Hippocampal formation (tissue), 2 donors: ENCODE data around the gene SUSD5.
"Not testable (repeated sequence)": the region's sequence is repeated elsewhere in the genome, so short reads cannot be mapped to it uniquely, and the experiment has no call there.

Experiments used
- DNase-seq, 2 donors: peaks; one replicate each; lab custom pipeline; 2025; lab: John Stamatoyannopoulos, UW

The SUSD5 gene

GRCh38 chr3:33152363-33153360 is 65.9 kb downstream of the SUSD5 start:
- no peak for DNase-seq

- DNase-seq, result no peak
Measured at GRCh38 chr3:33149342-33149741, 69.3 kb downstream of the SUSD5 start.

GRCh38 chr3:33146791-33147445 is 71.7 kb downstream of the SUSD5 start:
- peak; percentile 82 to 88 for DNase-seq

GRCh38 chr3:33145901-33146580 is 72.6 kb downstream of the SUSD5 start:
- no peak for DNase-seq

GRCh38 chr3:33145221-33145900 is 73.2 kb downstream of the SUSD5 start:
- DNase-seq, result no peak

- no peak for DNase-seq
Measured at GRCh38 chr3:33144433-33144832, 74.2 kb downstream of the SUSD5 start.

- no peak for DNase-seq
Measured at GRCh38 chr3:33141006-33141405, 77.6 kb downstream of the SUSD5 start.

GRCh38 chr3:33139996-33140395 is 78.6 kb downstream of the SUSD5 start:
- DNase-seq, result no peak

- not testable (repeated sequence) for DNase-seq
Measured at GRCh38 chr3:33139006-33139623, 79.5 kb downstream of the SUSD5 start.

GRCh38 chr3:33137691-33138090 is 80.9 kb downstream of the SUSD5 start:
- DNase-seq, result no peak

GRCh38 chr3:33134026-33134625 is 84.5 kb downstream of the SUSD5 start:
- no peak for DNase-seq

- no peak for DNase-seq
Measured at GRCh38 chr3:33132019-33132360, 86.6 kb downstream of the SUSD5 start.

- DNase-seq, result peak; percentile 48 to 65
Measured at GRCh38 chr3:33131331-33132018, 87.1 kb downstream of the SUSD5 start.

GRCh38 chr3:33130144-33130543 is 88.5 kb downstream of the SUSD5 start:
- DNase-seq, result no peak

GRCh38 chr3:33128706-33129105 is 89.9 kb downstream of the SUSD5 start:
- DNase-seq, result peak in 1 of 2 donors; percentile 13

GRCh38 chr3:33125840-33126239 is 92.8 kb downstream of the SUSD5 start:
- no peak for DNase-seq

GRCh38 chr3:33124638-33125037 is 94.0 kb downstream of the SUSD5 start:
- DNase-seq, result no peak

- DNase-seq, result no peak
Measured at GRCh38 chr3:33122991-33123390, 95.6 kb downstream of the SUSD5 start.

- DNase-seq, result no peak
Measured at GRCh38 chr3:33119891-33120290, 98.7 kb downstream of the SUSD5 start.

- no peak for DNase-seq
Measured at GRCh38 chr3:33117461-33117860, 101.1 kb downstream of the SUSD5 start.
